DOHH2 (cell line): ENCODE measurements around the gene CCDC9.

Source experiments
- H3F3A ChIP-seq: fragments of 200-600 bp; sonication (generic), shearing (Covaris generic); 2 replicates; pipeline ENCODE4 v1.6.0; 2016; ENCODE audit warnings: antibody characterized with exemption, mild to moderate bottlenecking; ENCODE audit not compliant: control insufficient read depth, insufficient read depth
- H3K27ac ChIP-seq: fragments of 200-600 bp; sonication (generic); 2 replicates; pipeline ENCODE4 v1.5.1; 2014; ENCODE audit warnings: low read depth, mild to moderate bottlenecking, low read length, moderate library complexity
- H3K27me3 ChIP-seq: fragments of 200-600 bp; sonication (generic); 2 replicates; pipeline ENCODE4 v1.6.1; 2014; ENCODE audit warnings: mild to moderate bottlenecking, low read length, mixed read lengths; ENCODE audit not compliant: control insufficient read depth
- H3K36me3 ChIP-seq: fragments of 200-600 bp; sonication (generic); 2 replicates; pipeline ENCODE4 v1.6.1; 2014; ENCODE audit warnings: mild to moderate bottlenecking, low read length, moderate library complexity, mixed read lengths; ENCODE audit not compliant: control insufficient read depth
- H3K4me1 ChIP-seq: fragments of 200-600 bp; sonication (generic); 2 replicates; pipeline ENCODE4 v1.6.1; 2014; ENCODE audit warnings: mild to moderate bottlenecking, low read length, mixed read lengths; ENCODE audit not compliant: control insufficient read depth
- H3K4me2 ChIP-seq: fragments of 200-600 bp; sonication (generic); 2 replicates; pipeline ENCODE4 v1.6.0; 2014; ENCODE audit warnings: mild to moderate bottlenecking, low read length, moderate library complexity
- H3K4me3 ChIP-seq: fragments of 200-600 bp; sonication (generic); 2 replicates; pipeline ENCODE4 v1.5.1; 2014; ENCODE audit warnings: mild to moderate bottlenecking, low read length, mixed read lengths
- H3K79me2 ChIP-seq: fragments of 200-600 bp; sonication (generic); 2 replicates; pipeline ENCODE4 v1.6.1; 2014; ENCODE audit warnings: mild to moderate bottlenecking, low read length, mixed read lengths; ENCODE audit not compliant: control insufficient read depth
- H3K9me2 ChIP-seq: fragments of 200-600 bp; sonication (generic); replicated peaks from 2 replicates; pipeline ENCODE4 v1.6.1; 2014; ENCODE audit warnings: mild to moderate bottlenecking, low read length, mixed read lengths; ENCODE audit not compliant: control insufficient read depth
- H3K9me3 ChIP-seq: fragments of 200-600 bp; sonication (generic); 2 replicates; pipeline ENCODE4 v1.6.1; 2014; ENCODE audit warnings: antibody characterized with exemption, low read length, mixed read lengths; ENCODE audit not compliant: control insufficient read depth, insufficient read depth
- H4K20me1 ChIP-seq: fragments of 200-600 bp; sonication (generic); 2 replicates; pipeline ENCODE4 v1.6.0; 2014; ENCODE audit warnings: low read depth, mild to moderate bottlenecking, antibody characterized with exemption, low read length, moderate library complexity; ENCODE audit not compliant: control insufficient read depth, insufficient read depth
- EZH2phosphoT487 ChIP-seq: fragments of 200-600 bp; sonication (generic); IDR thresholded peaks from 2 replicates; pipeline ENCODE4 v1.6.1; 2017; ENCODE audit warnings: borderline replicate concordance, mild to moderate bottlenecking, antibody characterized with exemption, low read length, moderate library complexity, mixed read lengths
- TF ChIP-seq, protein P1 (sequence below): fragments of 200-600 bp; sonication (generic); IDR thresholded peaks from one replicate; pipeline ENCODE4 v1.5.1; 2014; ENCODE audit warnings: antibody characterized with exemption, mild to moderate bottlenecking, low read depth, low read length; ENCODE audit not compliant: poor library complexity, severe bottlenecking

The CCDC9 gene

DNA sequence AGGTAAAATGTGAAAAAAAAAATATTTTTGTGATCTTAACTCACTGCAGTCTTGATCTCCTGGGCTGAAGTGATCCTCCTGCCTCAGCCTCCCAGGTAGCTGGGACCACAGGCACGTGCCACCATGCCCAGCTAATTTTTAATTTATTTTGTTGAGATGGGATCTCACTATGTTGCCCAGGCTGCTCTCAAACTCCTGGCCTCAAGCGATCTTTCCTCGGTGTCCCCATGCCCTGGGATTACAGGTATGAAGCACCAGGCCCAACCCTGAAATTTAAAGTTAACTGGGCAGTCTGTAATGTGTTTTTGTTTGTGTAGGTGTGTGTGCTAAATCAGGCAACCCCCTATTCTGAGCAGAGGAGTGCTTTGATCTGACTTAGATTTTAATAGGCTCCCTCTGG is 50.0 kb downstream of the CCDC9 start:
- TF ChIP-seq EZH2phosphoT487 = no peak
- TF ChIP-seq, protein P1, sequence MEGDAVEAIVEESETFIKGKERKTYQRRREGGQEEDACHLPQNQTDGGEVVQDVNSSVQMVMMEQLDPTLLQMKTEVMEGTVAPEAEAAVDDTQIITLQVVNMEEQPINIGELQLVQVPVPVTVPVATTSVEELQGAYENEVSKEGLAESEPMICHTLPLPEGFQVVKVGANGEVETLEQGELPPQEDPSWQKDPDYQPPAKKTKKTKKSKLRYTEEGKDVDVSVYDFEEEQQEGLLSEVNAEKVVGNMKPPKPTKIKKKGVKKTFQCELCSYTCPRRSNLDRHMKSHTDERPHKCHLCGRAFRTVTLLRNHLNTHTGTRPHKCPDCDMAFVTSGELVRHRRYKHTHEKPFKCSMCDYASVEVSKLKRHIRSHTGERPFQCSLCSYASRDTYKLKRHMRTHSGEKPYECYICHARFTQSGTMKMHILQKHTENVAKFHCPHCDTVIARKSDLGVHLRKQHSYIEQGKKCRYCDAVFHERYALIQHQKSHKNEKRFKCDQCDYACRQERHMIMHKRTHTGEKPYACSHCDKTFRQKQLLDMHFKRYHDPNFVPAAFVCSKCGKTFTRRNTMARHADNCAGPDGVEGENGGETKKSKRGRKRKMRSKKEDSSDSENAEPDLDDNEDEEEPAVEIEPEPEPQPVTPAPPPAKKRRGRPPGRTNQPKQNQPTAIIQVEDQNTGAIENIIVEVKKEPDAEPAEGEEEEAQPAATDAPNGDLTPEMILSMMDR = no peak
- H3F3A ChIP-seq = peaks cover 2% of the 10 kb centered on the region; the same call in 1 of the 2 replicates
- no peaks in the 10 kb centered on the region for H3K36me3 ChIP-seq
- no peak overlapping the region for H3K4me2 ChIP-seq
- H4K20me1 ChIP-seq = no peaks in the 10 kb centered on the region
- H3K4me3 ChIP-seq = no peak overlapping the region
- H3K4me1 ChIP-seq = peaks cover 36% of the 10 kb centered on the region
- H3K27me3 ChIP-seq = peaks cover 17% of the 10 kb centered on the region; the same call in 1 of the 2 replicates
- no peak overlapping the region for H3K27ac ChIP-seq
- no peaks in the 10 kb centered on the region for H3K9me3 ChIP-seq
- H3K79me2 ChIP-seq = no peaks in the 10 kb centered on the region
- no peaks in the 10 kb centered on the region for H3K9me2 ChIP-seq

DNA sequence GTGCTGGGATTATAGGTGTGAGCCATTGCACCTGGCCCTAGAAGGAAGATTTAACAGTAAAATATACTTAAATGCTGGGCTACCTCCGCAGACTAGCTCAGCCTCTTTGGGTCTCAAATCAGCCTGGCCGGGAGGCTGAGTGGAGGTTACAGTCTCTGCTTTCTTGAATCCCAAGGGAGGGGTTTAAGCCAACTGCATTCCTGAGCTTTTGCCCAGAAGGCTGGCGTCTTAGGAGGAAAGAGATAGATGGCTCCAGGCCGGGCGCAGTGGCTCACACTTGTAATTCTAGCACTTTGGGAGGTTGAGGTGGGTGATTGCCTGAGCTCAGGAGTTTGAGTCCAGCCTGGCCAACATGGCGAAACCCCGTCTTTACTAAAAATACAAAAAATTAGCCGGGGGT is 52.7 kb downstream of the CCDC9 start:
- TF ChIP-seq, protein P1 = no peak
- no peak for TF ChIP-seq EZH2phosphoT487
- Histone ChIP-seq H4K20me1 (no peaks in the 10 kb centered on the region), H3K4me3 (no peak overlapping the region), H3K36me3 (no peaks in the 10 kb centered on the region), H3K4me1 (peaks cover 19% of the 10 kb centered on the region), H3F3A (peaks cover 1% of the 10 kb centered on the region; the same call in 1 of the 2 replicates), H3K27ac (no peak overlapping the region), H3K9me3 (no peaks in the 10 kb centered on the region), H3K27me3 (peaks cover 17% of the 10 kb centered on the region; the same call in 1 of the 2 replicates), H3K9me2 (no peaks in the 10 kb centered on the region), H3K79me2 (no peaks in the 10 kb centered on the region), H3K4me2 (peak overlapping the region; percentile 26)

- Histone ChIP-seq H3K27me3 (peaks cover 17% of the 10 kb centered on the region; the same call in 1 of the 2 replicates), H3K27ac (no peak within 1 kb of the TSS), H3K4me2 (peak within 1 kb of the TSS; percentile 26), H3K36me3 (no peaks in the 10 kb centered on the region), H4K20me1 (no peaks in the 10 kb centered on the region), H3K79me2 (no peaks in the 10 kb centered on the region), H3K9me2 (no peaks in the 10 kb centered on the region), H3K9me3 (no peaks in the 10 kb centered on the region), H3K4me1 (peaks cover 19% of the 10 kb centered on the region), H3K4me3 (no peak within 1 kb of the TSS), H3F3A (no peaks in the 10 kb centered on the region)
- no peak for TF ChIP-seq EZH2phosphoT487
- TF ChIP-seq, protein P1 = no peak
Observed at GRCh38 chr19:47309608-47310007, 53.3 kb downstream of the CCDC9 start, which contains the start of gene C5AR1. Gene C5AR1 (plus strand): TSS chr19:47309861. CDS start chr19:47309896, 35 bp downstream.
